ENCODE results near the gene INPP5A.

DNA sequence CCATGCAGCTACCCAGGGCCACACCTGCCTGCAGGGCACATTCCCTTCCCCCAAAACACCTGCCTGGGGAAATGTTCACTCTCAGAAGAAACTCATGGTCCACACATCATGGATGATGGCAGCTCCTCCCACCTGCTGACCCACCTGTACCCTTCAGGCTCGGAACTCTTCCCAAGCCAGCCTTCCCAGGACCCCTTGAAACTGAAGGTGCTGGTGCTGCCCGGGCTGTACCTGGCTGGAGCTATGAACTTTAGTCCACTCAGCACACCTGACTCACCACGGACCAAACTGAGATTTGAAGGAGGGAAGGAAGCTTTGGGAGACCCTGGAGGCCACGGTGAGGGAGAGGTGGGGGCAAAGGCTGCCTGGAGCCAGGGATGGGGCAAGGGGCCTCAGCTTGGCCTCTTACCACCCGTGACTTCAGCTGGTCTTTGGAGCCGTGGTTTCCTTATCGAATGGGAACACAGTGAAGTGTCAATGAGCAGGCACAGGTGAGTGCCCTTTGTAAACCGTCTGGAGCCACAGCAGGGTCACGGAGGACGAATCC, 30.1 kb upstream of the INPP5A start:
- no peak for TF ChIP-seq CTCF (IDR thresholded peaks at IDR 0.05; ENCODE audit: poor library complexity)
- TF ChIP-seq EZH2 (IDR thresholded peaks at IDR 0.05; ENCODE audit: borderline replicate concordance) = no peak
